ENCODE results near the gene ATP6V1G2. TPM values are rescaled to one million over a fixed set of nuclear protein-coding genes. Genes with fewer than 3 reads are reported as not detected.
A peak's percentile ranks its signal among the peaks of the same experiment; 100 is the strongest.

The ATP6V1G2 gene
- total and polyA plus RNA-seq, 2 of the 8 experiments (the other 6 are each of a cell fraction or from before 2014, with no cell fraction given), result 3.0 to 5.7 TPM

DNA sequence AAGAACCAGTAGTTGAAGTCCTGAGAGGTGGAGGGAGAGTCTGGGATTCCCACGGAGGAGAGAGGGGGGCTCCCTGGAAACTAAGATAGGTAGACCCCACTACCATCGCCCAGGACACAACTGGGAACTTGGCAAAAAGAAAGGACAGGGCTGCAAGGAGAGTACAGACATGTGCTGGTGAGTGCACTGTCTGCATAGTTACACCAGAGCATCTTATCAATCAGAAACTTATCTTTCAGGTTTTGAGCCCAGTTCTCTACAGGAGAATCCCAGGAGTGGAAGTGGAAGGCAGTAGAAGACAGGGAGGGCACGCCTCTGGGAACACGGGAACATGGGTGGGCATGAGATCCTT lies 13.2 kb upstream of the ATP6V1G2 start:
- Histone ChIP-seq H2AK5ac (ENCODE audit: low read depth, low read length) (no peak overlapping the region), H2BK20ac (ENCODE audit: low read length) (0 out of 2 replicates have a peak overlapping the region, but pooled peaks have one; percentile 34), H4K5ac (ENCODE audit: insufficient read length, low read depth, low read length) (no peak overlapping the region), H3K27ac (ENCODE audit: low read depth, low read length) (no peak overlapping the region), H2BK12ac (ENCODE audit: low read depth, low read length) (no peak overlapping the region), H2AFZ (ENCODE audit: low read length) (no peak overlapping the region), H3K79me1 (ENCODE audit: low read depth, low read length) (no peaks in the 10 kb centered on the region), H3K4me1 (replicated peaks in 1 of 4; ENCODE audit: control insufficient read depth in 3 of 4, insufficient read depth in 4 of 4, low read length in 3 of 4) (no peaks in the 10 kb centered on the region), H4K91ac (replicated peaks; ENCODE audit: insufficient read length, low read length) (no peak overlapping the region), H3K4me2 (ENCODE audit: insufficient read depth in 1 of 2, low read depth in 2 of 2, low read length in 2 of 2) (no peak overlapping the region), H3K18ac (ENCODE audit: extremely low read depth, low read length) (no peak overlapping the region), H2BK120ac (replicated peaks; ENCODE audit: low read depth, low read length) (no peak overlapping the region), H3K23ac (ENCODE audit: insufficient read length) (no peak overlapping the region), H3K56ac (replicated peaks; ENCODE audit: insufficient read length, low read depth, low read length) (no peak overlapping the region), H3K9ac (replicated peaks in 1 of 4; ENCODE audit: extremely low read depth in 1 of 4, low read depth in 3 of 4, low read length in 3 of 4) (no peak overlapping the region), H3K79me2 (ENCODE audit: control insufficient read depth in 1 of 2, insufficient read depth in 2 of 2, low read length in 2 of 2) (no peaks in the 10 kb centered on the region), H3K36me3 (ENCODE audit: control insufficient read depth in 2 of 4, insufficient read depth in 4 of 4, low read length in 3 of 4) (peaks cover 2 to 15% (median 5%) of the 10 kb centered on the region in 4 experiments; a peak in 5 of 8 replicates), H2BK5ac (ENCODE audit: low read depth, low read length) (peak overlapping the region; percentile 60; the same call in 1 of the 2 replicates), H3K23me2 (ENCODE audit: low read depth, low read length) (no peaks in the 10 kb centered on the region), H3K4me3 (ENCODE audit: extremely low read depth in 1 of 4, insufficient read depth in 2 of 4, low read depth in 3 of 4, low read length in 4 of 4) (no peak overlapping the region), H3K9me3 (ENCODE audit: insufficient read depth in 2 of 2, low read depth in 1 of 2, low read length in 1 of 2) (no peaks in the 10 kb centered on the region), H3K14ac (ENCODE audit: insufficient read length) (no peak overlapping the region), H3K4ac (replicated peaks; ENCODE audit: insufficient read length, low read depth, low read length) (no peak overlapping the region), H3K27me3 (replicated peaks in 1 of 4; ENCODE audit: control insufficient read depth in 3 of 4, extremely low read depth in 1 of 4, insufficient read depth in 3 of 4, low read length in 3 of 4) (no peaks in the 10 kb centered on the region), H2BK15ac (ENCODE audit: low read length) (no peak overlapping the region), H4K20me1 (replicated peaks in 1 of 2; ENCODE audit: control insufficient read depth in 1 of 2, insufficient read depth in 2 of 2, low read length in 2 of 2) (no peaks in the 10 kb centered on the region), H4K8ac (ENCODE audit: extremely low read depth, insufficient read depth, low read length) (peak overlapping the region; percentile 48; the same call in 1 of the 2 replicates)
- CTCF ChIA-PET (ENCODE audit: partially characterized antibody), result interaction anchor here (1.6 to 24.7 kb wide), 5 partner anchors 13 to 42 kb away, joined by 5 to 613 read pairs (median 8); partner anchors contain the start of genes ATP6V1G2, LST1, LTB and NCR3
- POLR2A ChIA-PET (ENCODE audit: partially characterized antibody), result interaction anchor here (0.8 to 10.9 kb wide), 6 partner anchors 10 to 30 kb away, joined by 3 to 110 read pairs (median 6); partner anchors contain the start of genes DDX39B, LTB, NFKBIL1 and TNF
- FAIRE-seq (no peak), DNase-seq (ENCODE audit: low read depth in 1 of 2, low spot score in 2 of 2) (no peak)
- WGBS, 2 experiments (ENCODE audit: extremely low coverage in 1 of 2, insufficient coverage in 1 of 2, insufficient read length in 1 of 2, insufficient replicate concordance in 2 of 2, low coverage in 1 of 2, low lambda C conversion rate in 2 of 2, missing lambda C conversion rate in 1 of 2), result 87% methylated on average over 4 of the region's 4 CpGs; no CpG with 5 or more reads in 1 of the 2 experiments
- TF ChIP-seq EZH2 (IDR thresholded peaks at IDR 0.05; ENCODE audit: low read depth, low read length, severe bottlenecking) (no peak), RXRA (IDR thresholded peaks at IDR 0.05; ENCODE audit: insufficient read depth, low read depth, low read length) (no peak), CREB1 (IDR thresholded peaks at IDR 0.05) (no peak), RNF2 (IDR thresholded peaks at IDR 0.05; ENCODE audit: borderline replicate concordance, low read depth, low read length, missing control alignments, poor library complexity, severe bottlenecking) (no peak), TEAD4 (IDR thresholded peaks at IDR 0.05; ENCODE audit: low read depth, low read length) (no peak), NRF1 (IDR thresholded peaks at IDR 0.05; ENCODE audit: low read depth, low read length) (no peak), JUND (IDR thresholded peaks at IDR 0.05; ENCODE audit: low read length) (no peak), TBP (IDR thresholded peaks at IDR 0.05; ENCODE audit: low read depth, low read length) (no peak), ZNF274 (IDR thresholded peaks at IDR 0.05; ENCODE audit: borderline replicate concordance, extremely low read depth, low read length) (no peak), RBBP5 (IDR thresholded peaks at IDR 0.05; ENCODE audit: borderline replicate concordance, low read depth, low read length) (no peak)
- TF ChIP-seq, protein P1, sequence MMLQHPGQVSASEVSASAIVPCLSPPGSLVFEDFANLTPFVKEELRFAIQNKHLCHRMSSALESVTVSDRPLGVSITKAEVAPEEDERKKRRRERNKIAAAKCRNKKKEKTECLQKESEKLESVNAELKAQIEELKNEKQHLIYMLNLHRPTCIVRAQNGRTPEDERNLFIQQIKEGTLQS (IDR thresholded peaks at IDR 0.05; ENCODE audit: insufficient read depth, low read depth, low read length), result no peak
- TF ChIP-seq, protein P2, sequence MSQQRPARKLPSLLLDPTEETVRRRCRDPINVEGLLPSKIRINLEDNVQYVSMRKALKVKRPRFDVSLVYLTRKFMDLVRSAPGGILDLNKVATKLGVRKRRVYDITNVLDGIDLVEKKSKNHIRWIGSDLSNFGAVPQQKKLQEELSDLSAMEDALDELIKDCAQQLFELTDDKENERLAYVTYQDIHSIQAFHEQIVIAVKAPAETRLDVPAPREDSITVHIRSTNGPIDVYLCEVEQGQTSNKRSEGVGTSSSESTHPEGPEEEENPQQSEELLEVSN (IDR thresholded peaks at IDR 0.05), result no peak

All from H1 (cell line).